DOHH2 (cell line): ENCODE results near the gene ACSS3.

Experiments used
- H3F3A ChIP-seq: fragments of 200-600 bp; sonication (generic), shearing (Covaris generic); 2 replicates; pipeline ENCODE4 v1.6.0; 2016; ENCODE audit warnings: antibody characterized with exemption, mild to moderate bottlenecking; ENCODE audit not compliant: control insufficient read depth, insufficient read depth
- H3K27ac ChIP-seq: fragments of 200-600 bp; sonication (generic); 2 replicates; pipeline ENCODE4 v1.5.1; 2014; ENCODE audit warnings: low read depth, mild to moderate bottlenecking, low read length, moderate library complexity
- H3K27me3 ChIP-seq: fragments of 200-600 bp; sonication (generic); 2 replicates; pipeline ENCODE4 v1.6.1; 2014; ENCODE audit warnings: mild to moderate bottlenecking, low read length, mixed read lengths; ENCODE audit not compliant: control insufficient read depth
- H3K36me3 ChIP-seq: fragments of 200-600 bp; sonication (generic); 2 replicates; pipeline ENCODE4 v1.6.1; 2014; ENCODE audit warnings: mild to moderate bottlenecking, low read length, moderate library complexity, mixed read lengths; ENCODE audit not compliant: control insufficient read depth
- H3K4me1 ChIP-seq: fragments of 200-600 bp; sonication (generic); 2 replicates; pipeline ENCODE4 v1.6.1; 2014; ENCODE audit warnings: mild to moderate bottlenecking, low read length, mixed read lengths; ENCODE audit not compliant: control insufficient read depth
- H3K4me2 ChIP-seq: fragments of 200-600 bp; sonication (generic); 2 replicates; pipeline ENCODE4 v1.6.0; 2014; ENCODE audit warnings: mild to moderate bottlenecking, low read length, moderate library complexity
- H3K4me3 ChIP-seq: fragments of 200-600 bp; sonication (generic); 2 replicates; pipeline ENCODE4 v1.5.1; 2014; ENCODE audit warnings: mild to moderate bottlenecking, low read length, mixed read lengths
- H3K79me2 ChIP-seq: fragments of 200-600 bp; sonication (generic); 2 replicates; pipeline ENCODE4 v1.6.1; 2014; ENCODE audit warnings: mild to moderate bottlenecking, low read length, mixed read lengths; ENCODE audit not compliant: control insufficient read depth
- H3K9me2 ChIP-seq: fragments of 200-600 bp; sonication (generic); replicated peaks from 2 replicates; pipeline ENCODE4 v1.6.1; 2014; ENCODE audit warnings: mild to moderate bottlenecking, low read length, mixed read lengths; ENCODE audit not compliant: control insufficient read depth
- H3K9me3 ChIP-seq: fragments of 200-600 bp; sonication (generic); 2 replicates; pipeline ENCODE4 v1.6.1; 2014; ENCODE audit warnings: antibody characterized with exemption, low read length, mixed read lengths; ENCODE audit not compliant: control insufficient read depth, insufficient read depth
- H4K20me1 ChIP-seq: fragments of 200-600 bp; sonication (generic); 2 replicates; pipeline ENCODE4 v1.6.0; 2014; ENCODE audit warnings: low read depth, mild to moderate bottlenecking, antibody characterized with exemption, low read length, moderate library complexity; ENCODE audit not compliant: control insufficient read depth, insufficient read depth
- EZH2phosphoT487 ChIP-seq: fragments of 200-600 bp; sonication (generic); IDR thresholded peaks from 2 replicates; pipeline ENCODE4 v1.6.1; 2017; ENCODE audit warnings: borderline replicate concordance, mild to moderate bottlenecking, antibody characterized with exemption, low read length, moderate library complexity, mixed read lengths
- TF ChIP-seq, protein P1 (sequence below): fragments of 200-600 bp; sonication (generic); IDR thresholded peaks from one replicate; pipeline ENCODE4 v1.5.1; 2014; ENCODE audit warnings: antibody characterized with exemption, mild to moderate bottlenecking, low read depth, low read length; ENCODE audit not compliant: poor library complexity, severe bottlenecking

ACSS3 gene

DNA sequence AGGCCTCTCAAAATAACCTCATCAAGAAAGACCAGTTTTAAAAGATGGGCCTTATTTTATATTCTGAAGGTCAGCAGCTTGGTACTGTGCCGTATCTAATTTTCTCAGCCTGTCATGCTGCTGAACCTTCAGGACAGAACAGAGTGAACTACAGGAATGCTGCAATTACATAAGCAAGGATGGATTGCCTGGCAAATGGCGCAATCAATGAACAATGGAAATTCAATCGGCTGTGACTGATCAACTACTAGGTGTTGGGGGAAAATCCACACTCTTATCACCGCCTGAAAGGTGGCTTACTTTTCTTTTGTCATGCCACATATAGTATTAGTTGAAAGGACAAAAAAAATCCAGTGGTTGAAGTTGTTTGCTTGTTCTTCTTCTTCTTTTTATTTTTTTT lies 8.5 kb downstream of the ACSS3 start:
- no peaks in the 10 kb centered on the region for H3F3A ChIP-seq
- no peaks in the 10 kb centered on the region for H3K9me3 ChIP-seq
- no peaks in the 10 kb centered on the region for H3K9me2 ChIP-seq
- no peaks in the 10 kb centered on the region for H3K79me2 ChIP-seq
- H3K4me2 ChIP-seq = no peak overlapping the region
- no peak overlapping the region for H3K27ac ChIP-seq
- H3K27me3 ChIP-seq = no peaks in the 10 kb centered on the region
- no peaks in the 10 kb centered on the region for H4K20me1 ChIP-seq
- no peaks in the 10 kb centered on the region for H3K4me1 ChIP-seq
- TF ChIP-seq EZH2phosphoT487 = no peak
- TF ChIP-seq, protein P1, sequence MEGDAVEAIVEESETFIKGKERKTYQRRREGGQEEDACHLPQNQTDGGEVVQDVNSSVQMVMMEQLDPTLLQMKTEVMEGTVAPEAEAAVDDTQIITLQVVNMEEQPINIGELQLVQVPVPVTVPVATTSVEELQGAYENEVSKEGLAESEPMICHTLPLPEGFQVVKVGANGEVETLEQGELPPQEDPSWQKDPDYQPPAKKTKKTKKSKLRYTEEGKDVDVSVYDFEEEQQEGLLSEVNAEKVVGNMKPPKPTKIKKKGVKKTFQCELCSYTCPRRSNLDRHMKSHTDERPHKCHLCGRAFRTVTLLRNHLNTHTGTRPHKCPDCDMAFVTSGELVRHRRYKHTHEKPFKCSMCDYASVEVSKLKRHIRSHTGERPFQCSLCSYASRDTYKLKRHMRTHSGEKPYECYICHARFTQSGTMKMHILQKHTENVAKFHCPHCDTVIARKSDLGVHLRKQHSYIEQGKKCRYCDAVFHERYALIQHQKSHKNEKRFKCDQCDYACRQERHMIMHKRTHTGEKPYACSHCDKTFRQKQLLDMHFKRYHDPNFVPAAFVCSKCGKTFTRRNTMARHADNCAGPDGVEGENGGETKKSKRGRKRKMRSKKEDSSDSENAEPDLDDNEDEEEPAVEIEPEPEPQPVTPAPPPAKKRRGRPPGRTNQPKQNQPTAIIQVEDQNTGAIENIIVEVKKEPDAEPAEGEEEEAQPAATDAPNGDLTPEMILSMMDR = no peak
- no peaks in the 10 kb centered on the region for H3K36me3 ChIP-seq
- no peak overlapping the region for H3K4me3 ChIP-seq

DNA sequence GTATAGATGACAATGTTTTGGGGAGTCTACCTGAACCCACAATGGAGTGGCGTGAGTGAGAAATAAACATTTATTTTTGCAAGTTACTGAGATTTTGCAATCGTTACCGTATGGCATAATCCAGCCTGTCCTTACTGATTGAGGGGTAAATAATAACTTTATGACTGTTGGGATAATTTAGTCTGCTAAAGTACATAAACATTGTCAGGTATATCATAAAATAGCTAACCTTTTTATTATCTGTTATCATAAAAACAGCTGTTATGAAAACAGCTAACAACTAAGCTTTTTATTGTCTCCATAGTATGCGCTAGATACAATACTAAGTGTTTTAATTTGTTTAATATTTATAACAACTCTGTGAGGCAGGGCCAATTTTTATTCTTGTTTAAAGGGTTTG lies 10.3 kb downstream of the ACSS3 start:
- H3K79me2 ChIP-seq = no peaks in the 10 kb centered on the region
- H3K9me3 ChIP-seq = no peaks in the 10 kb centered on the region
- H3K27me3 ChIP-seq = no peaks in the 10 kb centered on the region
- H3K4me2 ChIP-seq = no peak overlapping the region
- H3F3A ChIP-seq = no peaks in the 10 kb centered on the region
- no peak overlapping the region for H3K4me3 ChIP-seq
- no peaks in the 10 kb centered on the region for H3K36me3 ChIP-seq
- TF ChIP-seq EZH2phosphoT487 = no peak
- TF ChIP-seq, protein P1 = no peak
- no peaks in the 10 kb centered on the region for H3K4me1 ChIP-seq
- H3K27ac ChIP-seq = no peak overlapping the region
- H4K20me1 ChIP-seq = no peaks in the 10 kb centered on the region
- H3K9me2 ChIP-seq = no peaks in the 10 kb centered on the region

DNA sequence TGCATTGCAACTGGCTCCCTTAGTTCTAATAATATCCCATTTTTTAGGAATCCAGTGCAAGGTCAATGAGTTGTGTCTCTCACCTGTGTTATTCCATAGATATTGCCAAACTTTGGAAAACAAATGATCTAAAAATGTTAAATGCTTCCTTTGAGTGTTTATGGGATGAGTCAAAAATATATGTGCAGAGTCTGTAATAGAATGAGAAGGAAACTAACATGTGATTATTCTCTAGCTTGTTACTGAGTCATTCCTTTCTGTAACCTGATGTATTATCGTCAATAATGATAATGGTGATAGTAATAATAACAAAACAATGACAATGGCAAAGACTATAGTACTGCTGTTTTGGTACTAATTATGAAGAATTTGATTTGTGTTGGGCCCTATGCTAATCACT lies 11.5 kb downstream of the ACSS3 start:
- Histone ChIP-seq H3K27me3 (no peaks in the 10 kb centered on the region), H3K4me2 (no peak overlapping the region), H3K9me2 (no peaks in the 10 kb centered on the region), H4K20me1 (no peaks in the 10 kb centered on the region), H3K27ac (no peak overlapping the region), H3F3A (no peaks in the 10 kb centered on the region), H3K4me3 (no peak overlapping the region), H3K4me1 (no peaks in the 10 kb centered on the region), H3K9me3 (no peaks in the 10 kb centered on the region), H3K79me2 (no peaks in the 10 kb centered on the region), H3K36me3 (no peaks in the 10 kb centered on the region)
- no peak for TF ChIP-seq EZH2phosphoT487
- TF ChIP-seq, protein P1 = no peak

DNA sequence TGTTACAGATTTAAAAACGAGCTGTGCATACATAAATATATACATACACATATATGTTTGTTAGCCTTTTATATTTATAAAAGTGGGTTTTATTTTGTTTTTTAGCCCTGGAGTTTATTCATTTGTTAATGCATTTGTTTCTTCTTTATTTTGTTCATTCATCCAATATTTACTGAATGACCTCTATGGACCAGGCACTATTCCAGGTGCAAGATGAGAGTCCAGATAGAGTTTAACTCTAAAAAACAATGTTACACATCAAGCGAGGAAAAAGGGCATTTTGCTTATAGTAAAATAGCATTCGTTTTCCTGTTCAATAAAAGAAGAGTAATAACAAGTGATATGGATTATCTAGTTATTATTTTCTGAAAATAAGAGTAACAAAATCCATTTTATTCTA lies 14.2 kb downstream of the ACSS3 start:
- Histone ChIP-seq H3K9me3 (no peaks in the 10 kb centered on the region), H3K4me3 (no peak overlapping the region), H3K4me1 (no peaks in the 10 kb centered on the region), H3K27me3 (no peaks in the 10 kb centered on the region), H3F3A (no peaks in the 10 kb centered on the region), H3K9me2 (no peaks in the 10 kb centered on the region), H3K27ac (no peak overlapping the region), H3K79me2 (no peaks in the 10 kb centered on the region), H3K36me3 (no peaks in the 10 kb centered on the region), H3K4me2 (no peak overlapping the region), H4K20me1 (no peaks in the 10 kb centered on the region)
- no peak for TF ChIP-seq EZH2phosphoT487
- TF ChIP-seq, protein P1 = no peak
